ENCODE measurements around the gene RPL35A. TPM values are rescaled to one million over a fixed set of nuclear protein-coding genes. Genes with fewer than 3 reads are reported as not detected.

RPL35A gene
- total RNA-seq, 1 donor from 2014 or later = 1,132 TPM

- no peak for DNase-seq (ENCODE audit: low spot score, unreplicated experiment)
- Mint-ChIP-seq H3K4me3 (ENCODE audit: low read depth) (peak overlapping the region; percentile 98), H3K9me3 (ENCODE audit: low read depth) (no peaks in the 10 kb centered on the region), H3K4me1 (ENCODE audit: low read depth) (peaks cover 23% of the 10 kb centered on the region), H3K36me3 (ENCODE audit: insufficient read depth) (peaks cover 26% of the 10 kb centered on the region), H3K27me3 (no peaks in the 10 kb centered on the region), H3K27ac (peak overlapping the region; percentile 100)
- no peak for TF ChIP-seq CTCF (IDR thresholded peaks at IDR 0.05; ENCODE audit: unreplicated experiment)
Observed at GRCh38 chr3:197951392-197951990, 1.5 kb downstream of the RPL35A start.

GRCh38 chr3:197952440-197952839 lies 2.5 kb downstream of the RPL35A start:
- TF ChIP-seq CTCF (IDR thresholded peaks at IDR 0.05; ENCODE audit: unreplicated experiment) = no peak
- no peak for DNase-seq (ENCODE audit: low spot score, unreplicated experiment)
- peak overlapping the region; percentile 64 for H3K27ac Mint-ChIP-seq
- peaks cover 23% of the 10 kb centered on the region for H3K4me1 Mint-ChIP-seq (ENCODE audit: low read depth)
- H3K27me3 Mint-ChIP-seq = no peaks in the 10 kb centered on the region
- peak overlapping the region; percentile 58 for H3K4me3 Mint-ChIP-seq (ENCODE audit: low read depth)
- no peaks in the 10 kb centered on the region for H3K9me3 Mint-ChIP-seq (ENCODE audit: low read depth)
- peaks cover 29% of the 10 kb centered on the region for H3K36me3 Mint-ChIP-seq (ENCODE audit: insufficient read depth)

- Mint-ChIP-seq H3K27ac (peak overlapping the region; percentile 91), H3K36me3 (ENCODE audit: insufficient read depth) (peaks cover 29% of the 10 kb centered on the region), H3K27me3 (no peaks in the 10 kb centered on the region)
Observed at GRCh38 chr3:197953325-197953724, 3.3 kb downstream of the RPL35A start.

GRCh38 chr3:197953881-197954280 lies 3.9 kb downstream of the RPL35A start:
- DNase-seq (ENCODE audit: low spot score, unreplicated experiment) = no peak
- peaks cover 29% of the 10 kb centered on the region for H3K36me3 Mint-ChIP-seq (ENCODE audit: insufficient read depth)
- H3K27me3 Mint-ChIP-seq = no peaks in the 10 kb centered on the region
- H3K4me1 Mint-ChIP-seq (ENCODE audit: low read depth) = peaks cover 23% of the 10 kb centered on the region
- TF ChIP-seq CTCF (IDR thresholded peaks at IDR 0.05; ENCODE audit: unreplicated experiment) = no peak
- H3K4me3 Mint-ChIP-seq (ENCODE audit: low read depth) = peak overlapping the region; percentile 30
- H3K27ac Mint-ChIP-seq = peak overlapping the region; percentile 90
- H3K9me3 Mint-ChIP-seq (ENCODE audit: low read depth) = no peaks in the 10 kb centered on the region

More at GRCh38 chr3:197953325-197953724, 3.3 kb downstream of the RPL35A start:
- H3K4me3 Mint-ChIP-seq (ENCODE audit: low read depth) = peak overlapping the region; percentile 30
- no peaks in the 10 kb centered on the region for H3K9me3 Mint-ChIP-seq (ENCODE audit: low read depth)
- peaks cover 23% of the 10 kb centered on the region for H3K4me1 Mint-ChIP-seq (ENCODE audit: low read depth)
- TF ChIP-seq CTCF (IDR thresholded peaks at IDR 0.05; ENCODE audit: unreplicated experiment) = no peak
- no peak for DNase-seq (ENCODE audit: low spot score, unreplicated experiment)

- Mint-ChIP-seq H3K4me1 (ENCODE audit: low read depth) (peaks cover 23% of the 10 kb centered on the region), H3K4me3 (ENCODE audit: low read depth) (no peak overlapping the region), H3K27ac (peak overlapping the region; percentile 8), H3K27me3 (no peaks in the 10 kb centered on the region), H3K36me3 (ENCODE audit: insufficient read depth) (peaks cover 27% of the 10 kb centered on the region), H3K9me3 (ENCODE audit: low read depth) (no peaks in the 10 kb centered on the region)
- no peak for TF ChIP-seq CTCF (IDR thresholded peaks at IDR 0.05; ENCODE audit: unreplicated experiment)
- DNase-seq (ENCODE audit: low spot score, unreplicated experiment) = no peak
Observed at GRCh38 chr3:197955892-197956477, 6.0 kb downstream of the RPL35A start.
